Right lung (tissue), 5 donors: ENCODE measurements around the gene PROX1. TPM values are rescaled to one million over a fixed set of nuclear protein-coding genes. Genes with fewer than 3 reads are reported as not detected.
"Not testable (repeated sequence)": the region's sequence is repeated elsewhere in the genome, so short reads cannot be mapped to it uniquely, and the experiment has no call there.

Experiments used
- DNase-seq, 2 donors: peaks; one replicate each; pipeline ENCODE4 v3.0.0-alpha.2; 2013
- polyA plus RNA-seq, 5 donors: library from polyadenylated mRNA; unstranded; fragments of 120-200 nt; gene quantifications; one replicate each; pipeline versions ENCODE4 v1.2.1 to v1.2.3, GENCODE V29; 2013; ENCODE audit warnings: inconsistent platforms in 1 of 5, low replicate concordance in 1 of 5; ENCODE audit not compliant: insufficient read length in 5 of 5, insufficient read depth in 1 of 5

The PROX1 gene
- polyA plus RNA-seq, 5 donors = 5.1 to 11.5 (median 7.4) TPM

GRCh38 chr1:214067397-214067796 lies 79.6 kb downstream of the PROX1 start:
- no peak for DNase-seq

GRCh38 chr1:214067853-214068703 lies 80.3 kb downstream of the PROX1 start:
- no peak for DNase-seq

- no peak for DNase-seq
Measured at GRCh38 chr1:214068979-214069378, 81.2 kb downstream of the PROX1 start.

GRCh38 chr1:214071469-214071868 lies 83.7 kb downstream of the PROX1 start:
- no peak for DNase-seq

GRCh38 chr1:214072426-214073157 lies 84.8 kb downstream of the PROX1 start:
- DNase-seq = no peak

- DNase-seq = no peak
Measured at GRCh38 chr1:214074477-214074876, 86.7 kb downstream of the PROX1 start.

GRCh38 chr1:214075305-214075998 lies 87.7 kb downstream of the PROX1 start:
- no peak for DNase-seq

GRCh38 chr1:214075999-214076707 lies 88.4 kb downstream of the PROX1 start:
- no peak for DNase-seq

GRCh38 chr1:214076708-214077065 lies 88.9 kb downstream of the PROX1 start:
- no peak for DNase-seq

- no peak for DNase-seq
Measured at GRCh38 chr1:214078950-214079349, 91.2 kb downstream of the PROX1 start.

GRCh38 chr1:214085325-214085724 lies 97.6 kb downstream of the PROX1 start:
- DNase-seq = no peak

- no peak for DNase-seq
Measured at GRCh38 chr1:214086945-214087344, 99.2 kb downstream of the PROX1 start.

GRCh38 chr1:214089003-214089402 lies 101.2 kb downstream of the PROX1 start:
- DNase-seq = not testable (repeated sequence)
